Activated CD4-positive, alpha-beta memory T cell treated with anti-CD3 and anti-CD28 coated beads for 36 hours (primary cell): ENCODE data around the gene ACKR4. TPM values are rescaled to one million over a fixed set of nuclear protein-coding genes. Genes with fewer than 3 reads are reported as not detected.

Experiments used
- CTCF ChIA-PET: fragments of 350-600 bp; sonication (Branson Sonifier 250); formaldehyde crosslinking; loops from one replicate; lab custom pipeline; 2021; ENCODE audit warnings: antibody characterized with exemption, inconsistent platforms; lab: Charles Lee
- POLR2A ChIA-PET: fragments of 350-600 bp; sonication (Branson Sonifier 250); formaldehyde crosslinking; loops from one replicate; lab custom pipeline; 2021; ENCODE audit warnings: antibody characterized with exemption; lab: Charles Lee
- DNase-seq: peaks from one replicate; pipeline ENCODE4 v3.0.0-alpha.2; 2020
- H3K27ac Mint-ChIP-seq: one replicate; pipeline ENCODE4 v1.8.0; 2021; ENCODE audit warnings: mixed read lengths
- H3K27me3 Mint-ChIP-seq: one replicate; pipeline ENCODE4 v1.8.0; 2021; ENCODE audit warnings: mixed read lengths
- H3K36me3 Mint-ChIP-seq: one replicate; pipeline ENCODE4 v1.8.0; 2021; ENCODE audit warnings: mixed read lengths
- H3K4me1 Mint-ChIP-seq: one replicate; pipeline ENCODE4 v1.8.0; 2021; ENCODE audit warnings: low read depth, mixed read lengths
- H3K4me3 Mint-ChIP-seq: one replicate; pipeline ENCODE4 v1.8.0; 2021; ENCODE audit warnings: mild to moderate bottlenecking, mixed read lengths
- H3K9me3 Mint-ChIP-seq: one replicate; pipeline ENCODE4 v1.8.0; 2021; ENCODE audit warnings: mixed read lengths
- intact Hi-C: fragments of 100-400 bp; cut with micrococcal nuclease; formaldehyde crosslinking; loops from one replicate; pipeline ENCODE4 v1.15.1; 2023
- total RNA-seq, 2 experiments: library from RNA; stranded (reverse); gene quantifications; one replicate each; pipeline ENCODE4 v1.2.3, GENCODE V29; 2021

Gene ACKR4
- total RNA-seq, 2 experiments from 2014 or later: not detected

- intact Hi-C loops: no loop called here
- Mint-ChIP-seq H3K4me1 (peaks cover 7% of the 10 kb centered on the region), H3K4me3 (no peak overlapping the region), H3K9me3 (no peaks in the 10 kb centered on the region), H3K36me3 (peaks cover 22% of the 10 kb centered on the region), H3K27ac (no peak overlapping the region), H3K27me3 (no peaks in the 10 kb centered on the region)
- DNase-seq: no peak
- ChIA-PET POLR2A (no interaction called here), CTCF (interaction anchor here (0.7 kb wide), 1 partner anchor 29 kb away, joined by 3 read pairs; no protein-coding TSS in a partner anchor)
These were observed 33.0 kb upstream of the ACKR4 start for GRCh38 chr3:132564070-132564465.

- Mint-ChIP-seq H3K4me3 (no peak overlapping the region), H3K27me3 (no peaks in the 10 kb centered on the region), H3K27ac (peak overlapping the region; percentile 86), H3K36me3 (peaks cover 35% of the 10 kb centered on the region), H3K9me3 (peaks cover 6% of the 10 kb centered on the region), H3K4me1 (peaks cover 14% of the 10 kb centered on the region)
- CTCF ChIA-PET: interaction anchor here (1.4 kb wide), 1 partner anchor 32 kb away, joined by 3 read pairs; no protein-coding TSS in a partner anchor
- POLR2A ChIA-PET: no interaction called here
- intact Hi-C loops: no loop called here
- DNase-seq: no peak
These were observed 28.6 kb upstream of the ACKR4 start for GRCh38 chr3:132568422-132568821.

DNA sequence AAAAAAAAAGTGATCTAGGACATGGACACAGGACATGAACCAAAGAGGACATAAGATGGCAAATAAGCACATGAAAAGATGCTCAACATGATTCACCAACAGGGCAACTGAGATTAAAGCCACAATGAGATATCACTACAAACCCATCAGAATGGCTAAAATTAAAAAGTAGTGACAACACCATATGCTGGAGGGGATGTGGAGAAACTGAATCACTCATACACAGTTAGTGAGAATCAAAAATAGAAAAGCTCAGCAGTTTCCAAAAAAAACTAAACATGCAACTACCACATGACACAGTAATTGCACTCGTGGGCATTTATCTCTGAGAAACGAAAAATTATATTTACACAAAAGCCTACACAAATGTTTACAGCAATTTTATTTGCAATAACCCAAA is 27.9 kb upstream of the ACKR4 start:
- Mint-ChIP-seq H3K27me3 (no peaks in the 10 kb centered on the region), H3K36me3 (peaks cover 38% of the 10 kb centered on the region), H3K4me1 (peaks cover 14% of the 10 kb centered on the region), H3K4me3 (no peak overlapping the region), H3K27ac (peak overlapping the region; percentile 86), H3K9me3 (peaks cover 6% of the 10 kb centered on the region)
- CTCF ChIA-PET: interaction anchor here (1.4 kb wide), 1 partner anchor 33 kb away, joined by 3 read pairs; no protein-coding TSS in a partner anchor
- intact Hi-C loops: loop anchor here (1.0 kb wide), 1 partner anchor 19 kb away; no protein-coding TSS in a partner anchor
- DNase-seq: no peak
- POLR2A ChIA-PET: no interaction called here

DNA sequence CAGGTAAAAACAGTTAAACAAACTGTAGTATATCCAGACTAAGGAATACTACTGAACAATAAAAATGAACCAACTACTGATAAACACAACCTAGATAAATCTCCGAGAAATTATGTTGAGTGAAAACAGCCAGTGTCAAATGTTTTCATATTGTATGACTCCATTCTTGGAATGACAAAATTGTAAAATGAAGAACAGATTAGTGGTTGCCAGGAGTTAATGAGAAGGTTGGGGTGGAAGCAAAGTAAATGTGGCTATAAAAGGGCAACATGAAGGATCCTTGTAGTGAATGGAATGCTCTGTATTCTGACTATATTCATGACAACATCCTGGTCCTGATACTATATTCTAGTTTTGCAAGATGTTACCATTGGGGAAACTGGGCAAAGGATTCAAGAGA is 27.5 kb upstream of the ACKR4 start:
- peaks cover 6% of the 10 kb centered on the region for H3K9me3 Mint-ChIP-seq
- no peak for DNase-seq
- peaks cover 14% of the 10 kb centered on the region for H3K4me1 Mint-ChIP-seq
- ChIA-PET POLR2A (no interaction called here), CTCF (no interaction called here)
- peak overlapping the region; percentile 86 for H3K27ac Mint-ChIP-seq
- H3K4me3 Mint-ChIP-seq: no peak overlapping the region
- intact Hi-C loops: loop anchor here (1.0 kb wide), 1 partner anchor 19 kb away; no protein-coding TSS in a partner anchor
- H3K27me3 Mint-ChIP-seq: no peaks in the 10 kb centered on the region
- peaks cover 37% of the 10 kb centered on the region for H3K36me3 Mint-ChIP-seq

- DNase-seq: no peak
- Mint-ChIP-seq H3K9me3 (peaks cover 6% of the 10 kb centered on the region), H3K4me3 (no peak overlapping the region), H3K4me1 (peaks cover 14% of the 10 kb centered on the region), H3K27me3 (no peaks in the 10 kb centered on the region), H3K27ac (no peak overlapping the region), H3K36me3 (peaks cover 34% of the 10 kb centered on the region)
- CTCF ChIA-PET: interaction anchor here (0.8 kb wide), 1 partner anchor 20 kb away, joined by 3 read pairs; no protein-coding TSS in a partner anchor
- intact Hi-C loops: no loop called here
- POLR2A ChIA-PET: no interaction called here
These were observed 27.1 kb upstream of the ACKR4 start for GRCh38 chr3:132570016-132570415.

DNA sequence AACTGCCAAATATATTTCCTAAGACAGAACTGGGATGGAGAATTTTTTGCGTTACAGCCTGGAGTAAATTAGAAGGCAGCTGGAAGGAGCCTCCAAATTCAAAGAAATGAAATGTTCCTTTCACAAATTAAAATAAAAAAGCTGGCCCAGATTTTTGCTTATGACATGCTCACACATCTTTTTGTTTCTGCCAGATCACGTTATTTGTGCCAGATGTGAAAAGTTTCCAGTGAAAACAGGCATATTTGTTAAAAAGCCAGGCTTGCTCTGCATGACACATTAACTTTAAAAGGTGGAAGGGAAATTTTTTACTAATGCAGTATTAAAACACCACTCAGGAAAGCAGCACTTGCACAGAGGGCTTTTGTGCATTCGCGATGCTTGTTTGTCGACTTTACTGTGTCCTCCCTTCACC is 23.3 kb upstream of the ACKR4 start:
- H3K4me1 Mint-ChIP-seq: peaks cover 10% of the 10 kb centered on the region
- peaks cover 6% of the 10 kb centered on the region for H3K9me3 Mint-ChIP-seq
- intact Hi-C loops: no loop called here
- DNase-seq: no peak
- H3K27ac Mint-ChIP-seq: no peak overlapping the region
- ChIA-PET POLR2A (no interaction called here), CTCF (no interaction called here)
- peaks cover 52% of the 10 kb centered on the region for H3K36me3 Mint-ChIP-seq
- H3K4me3 Mint-ChIP-seq: no peak overlapping the region
- H3K27me3 Mint-ChIP-seq: no peaks in the 10 kb centered on the region

DNA sequence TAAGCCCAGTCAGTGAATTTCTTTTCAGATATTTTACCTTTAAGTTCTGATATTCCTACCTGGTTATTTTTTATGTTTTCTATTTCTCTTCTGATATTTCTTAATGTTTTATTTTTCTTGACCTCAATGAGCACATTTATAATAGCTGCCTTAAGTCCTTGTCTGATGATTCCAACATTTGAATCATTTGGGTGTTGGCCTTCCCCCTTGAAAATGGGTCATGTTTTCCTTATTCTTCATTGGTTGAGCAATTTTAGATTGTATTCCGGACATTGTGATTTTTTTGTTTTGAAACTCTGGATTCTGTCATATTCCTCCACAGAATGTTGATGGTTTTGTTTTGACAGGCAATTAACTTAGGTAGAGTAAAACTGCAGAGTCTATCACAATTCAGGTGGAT is 9.7 kb upstream of the ACKR4 start:
- ChIA-PET POLR2A (no interaction called here), CTCF (no interaction called here)
- DNase-seq: no peak
- no peaks in the 10 kb centered on the region for H3K27me3 Mint-ChIP-seq
- H3K9me3 Mint-ChIP-seq: peaks cover 4% of the 10 kb centered on the region
- H3K36me3 Mint-ChIP-seq: peaks cover 31% of the 10 kb centered on the region
- intact Hi-C loops: no loop called here
- no peaks in the 10 kb centered on the region for H3K4me1 Mint-ChIP-seq
- H3K27ac Mint-ChIP-seq: no peak overlapping the region
- no peak overlapping the region for H3K4me3 Mint-ChIP-seq

GRCh38 chr3:132592216-132592615 is 4.9 kb upstream of the ACKR4 start:
- ChIA-PET POLR2A (no interaction called here), CTCF (no interaction called here)
- no peaks in the 10 kb centered on the region for H3K27me3 Mint-ChIP-seq
- no peaks in the 10 kb centered on the region for H3K4me1 Mint-ChIP-seq
- no peak overlapping the region for H3K27ac Mint-ChIP-seq
- no peak overlapping the region for H3K4me3 Mint-ChIP-seq
- H3K36me3 Mint-ChIP-seq: peaks cover 42% of the 10 kb centered on the region
- intact Hi-C loops: no loop called here
- no peaks in the 10 kb centered on the region for H3K9me3 Mint-ChIP-seq
- DNase-seq: no peak

DNA sequence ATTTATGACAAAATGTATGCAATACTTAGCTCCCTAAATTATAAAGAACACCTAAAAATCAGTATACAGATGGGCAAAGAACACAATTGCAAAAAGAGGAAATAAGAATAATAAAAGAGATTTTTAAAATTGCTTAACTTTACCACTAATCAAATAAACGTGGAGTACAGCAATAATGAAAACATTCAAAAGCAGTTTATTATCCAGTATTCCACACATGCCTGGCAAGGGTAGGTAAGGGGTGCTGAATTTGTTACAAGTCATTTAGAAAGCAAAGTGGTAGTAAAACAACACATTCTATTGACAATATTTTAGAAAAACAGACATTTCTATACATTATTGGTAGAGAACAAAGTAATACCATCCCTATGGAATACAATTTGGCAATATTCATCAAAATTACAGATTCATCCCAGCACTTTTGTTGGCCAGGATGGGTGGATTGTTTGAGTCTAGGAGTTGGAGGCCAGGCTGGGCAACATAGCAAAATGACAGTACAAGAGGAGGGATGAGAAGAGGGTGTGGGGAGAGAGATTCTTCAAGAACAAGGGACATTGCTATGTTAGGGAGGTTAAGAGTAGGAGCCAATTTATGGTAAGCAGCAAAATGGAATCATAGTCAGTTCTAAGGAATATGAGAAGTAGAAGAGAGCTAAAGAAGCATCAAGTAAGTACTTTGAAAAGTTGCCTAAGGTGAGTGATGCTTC is 3.7 kb upstream of the ACKR4 start:
- intact Hi-C loops: no loop called here
- POLR2A ChIA-PET: no interaction called here
- CTCF ChIA-PET: no interaction called here
- Mint-ChIP-seq H3K27ac (no peak overlapping the region), H3K4me3 (no peak overlapping the region), H3K4me1 (no peaks in the 10 kb centered on the region), H3K27me3 (no peaks in the 10 kb centered on the region), H3K9me3 (no peaks in the 10 kb centered on the region), H3K36me3 (peaks cover 43% of the 10 kb centered on the region)
- no peak for DNase-seq

DNA sequence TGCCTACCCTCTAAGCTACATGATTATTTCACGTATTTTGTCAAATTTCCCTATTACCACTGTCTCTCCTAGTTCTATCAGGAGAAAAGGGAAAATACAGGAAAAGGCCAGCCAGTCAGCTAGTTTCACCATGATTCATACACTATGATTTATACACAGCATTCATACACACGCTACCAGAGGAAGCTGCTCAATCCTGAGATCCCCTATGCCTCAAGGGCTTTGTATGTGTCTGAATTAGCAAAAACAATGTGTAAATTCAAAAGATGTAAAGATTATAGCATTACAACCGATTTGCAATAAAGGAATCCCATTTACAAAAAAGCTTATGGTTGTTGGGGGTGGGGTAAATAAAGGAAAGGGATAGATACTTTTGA is 3.1 kb upstream of the ACKR4 start:
- H3K36me3 Mint-ChIP-seq: peaks cover 47% of the 10 kb centered on the region
- POLR2A ChIA-PET: no interaction called here
- H3K27ac Mint-ChIP-seq: no peak overlapping the region
- DNase-seq: no peak
- H3K27me3 Mint-ChIP-seq: no peaks in the 10 kb centered on the region
- intact Hi-C loops: no loop called here
- no peaks in the 10 kb centered on the region for H3K9me3 Mint-ChIP-seq
- H3K4me1 Mint-ChIP-seq: no peaks in the 10 kb centered on the region
- CTCF ChIA-PET: no interaction called here
- no peak overlapping the region for H3K4me3 Mint-ChIP-seq

DNA sequence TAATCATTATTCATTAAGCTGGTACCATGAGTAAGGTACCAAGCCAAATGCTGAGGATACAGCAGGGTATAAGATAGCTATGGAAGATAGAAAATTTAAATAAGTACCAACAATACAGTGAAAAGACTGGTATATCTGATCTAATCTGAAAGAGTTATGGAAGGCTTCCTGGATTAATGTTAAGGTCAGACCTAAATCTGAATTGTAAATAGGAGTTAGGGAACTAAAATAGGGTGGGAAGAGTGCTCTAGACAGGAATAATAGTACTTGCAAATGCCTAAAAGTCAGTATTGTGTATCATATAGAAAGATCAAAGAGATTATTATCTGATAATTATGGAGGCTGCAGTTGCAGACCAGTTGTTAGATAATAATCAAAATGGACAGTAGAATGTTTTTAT is 2.6 kb upstream of the ACKR4 start:
- intact Hi-C loops: no loop called here
- no peak overlapping the region for H3K27ac Mint-ChIP-seq
- no peak overlapping the region for H3K4me3 Mint-ChIP-seq
- peaks cover 46% of the 10 kb centered on the region for H3K36me3 Mint-ChIP-seq
- H3K4me1 Mint-ChIP-seq: no peaks in the 10 kb centered on the region
- no peaks in the 10 kb centered on the region for H3K27me3 Mint-ChIP-seq
- CTCF ChIA-PET: no interaction called here
- no peaks in the 10 kb centered on the region for H3K9me3 Mint-ChIP-seq
- DNase-seq: no peak
- POLR2A ChIA-PET: no interaction called here

GRCh38 chr3:132595014-132595413 is 2.1 kb upstream of the ACKR4 start:
- H3K4me1 Mint-ChIP-seq: no peaks in the 10 kb centered on the region
- DNase-seq: no peak
- POLR2A ChIA-PET: no interaction called here
- CTCF ChIA-PET: interaction anchor here (0.6 kb wide), 1 partner anchor 1152 kb away, joined by 4 read pairs; no protein-coding TSS in a partner anchor
- no peaks in the 10 kb centered on the region for H3K27me3 Mint-ChIP-seq
- no peaks in the 10 kb centered on the region for H3K9me3 Mint-ChIP-seq
- H3K4me3 Mint-ChIP-seq: no peak overlapping the region
- H3K27ac Mint-ChIP-seq: no peak overlapping the region
- intact Hi-C loops: no loop called here
- peaks cover 45% of the 10 kb centered on the region for H3K36me3 Mint-ChIP-seq

- Mint-ChIP-seq H3K36me3 (peaks cover 34% of the 10 kb centered on the region), H3K27me3 (no peaks in the 10 kb centered on the region), H3K9me3 (no peaks in the 10 kb centered on the region), H3K4me3 (no peak overlapping the region), H3K4me1 (no peaks in the 10 kb centered on the region), H3K27ac (no peak overlapping the region)
- DNase-seq: no peak
- POLR2A ChIA-PET: no interaction called here
- intact Hi-C loops: no loop called here
- CTCF ChIA-PET: no interaction called here
These were observed 744 bp upstream of the ACKR4 start for GRCh38 chr3:132596326-132596725.
